Measurements from ENCODE around the gene RSL1D1. TPM values are rescaled to one million over a fixed set of nuclear protein-coding genes. Genes with fewer than 3 reads are reported as not detected.
"Not testable (repeated sequence)": the region's sequence is repeated elsewhere in the genome, so short reads cannot be mapped to it uniquely, and the experiment has no call there.

Gene RSL1D1
- total RNA-seq, 1 donor from 2014 or later, result 345 TPM

DNA sequence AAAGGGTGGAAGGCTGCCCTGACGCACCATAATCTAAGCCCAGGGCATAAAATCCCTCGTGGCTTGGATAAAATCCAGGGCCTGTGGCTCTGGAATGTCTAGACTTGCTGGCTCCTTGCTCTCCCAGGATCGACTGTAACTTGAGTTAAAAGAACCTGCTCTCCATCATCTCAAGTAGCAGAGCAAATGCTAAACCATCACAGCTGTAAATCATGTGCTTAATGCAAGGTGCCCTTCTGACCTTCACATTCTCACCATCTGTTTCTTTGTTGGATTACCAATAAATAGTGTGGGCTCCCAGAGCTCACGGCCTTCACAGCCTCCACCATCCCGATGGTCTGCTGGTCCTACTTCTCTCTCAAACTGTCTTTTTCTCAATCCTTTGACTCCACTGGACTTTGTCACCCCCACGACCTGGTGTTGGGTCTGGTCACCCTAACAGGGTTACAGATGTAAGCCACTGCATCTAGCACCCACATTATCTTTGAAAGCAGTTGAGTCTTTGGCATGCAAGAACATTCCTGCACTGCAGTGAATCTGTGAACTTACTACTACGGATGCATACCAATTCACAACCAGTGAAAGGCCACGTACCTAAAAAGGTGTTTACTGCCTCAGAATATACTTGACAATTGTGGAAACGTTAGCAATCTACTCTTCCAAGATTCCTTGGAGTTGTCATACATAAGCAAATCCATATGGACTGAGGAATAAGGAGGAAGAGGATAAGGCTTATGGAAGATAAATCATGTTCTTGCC lies 15.3 kb downstream of the RSL1D1 start:
- Mint-ChIP-seq H3K27me3 (ENCODE audit: insufficient read depth) (no peaks in the 10 kb centered on the region), H3K4me1 (ENCODE audit: low read depth) (peaks cover 5% of the 10 kb centered on the region), H3K36me3 (ENCODE audit: low read depth) (peaks cover 32% of the 10 kb centered on the region), H3K9me3 (no peaks in the 10 kb centered on the region), H3K4me3 (no peak overlapping the region), H3K27ac (no peak overlapping the region)
- no peak for DNase-seq (ENCODE audit: low spot score)
- intact Hi-C loops (cut with micrococcal nuclease), result no loop called here

DNA sequence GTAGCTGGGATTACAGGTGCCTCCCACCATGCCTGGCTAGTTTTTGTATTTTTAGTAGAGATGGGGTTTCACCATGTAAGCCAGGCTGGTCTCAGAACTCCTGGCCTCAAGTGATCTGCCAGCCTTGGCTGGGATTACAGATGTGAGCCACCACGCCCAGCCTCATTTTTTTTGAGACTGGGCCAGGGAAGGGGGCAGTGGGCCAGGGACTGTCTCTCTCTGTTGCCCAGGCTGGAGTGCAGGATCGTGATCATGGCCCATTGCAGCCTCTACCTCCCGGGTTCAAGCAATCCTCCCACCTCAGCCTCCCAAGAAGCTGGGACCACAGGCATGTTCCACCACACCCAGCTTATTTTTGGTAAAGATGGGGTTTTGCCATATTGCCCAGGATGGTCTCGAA lies 16.0 kb downstream of the RSL1D1 start:
- Mint-ChIP-seq H3K27me3 (ENCODE audit: insufficient read depth) (no peaks in the 10 kb centered on the region), H3K27ac (no peak overlapping the region), H3K9me3 (no peaks in the 10 kb centered on the region), H3K4me1 (ENCODE audit: low read depth) (peaks cover 5% of the 10 kb centered on the region), H3K4me3 (no peak overlapping the region), H3K36me3 (ENCODE audit: low read depth) (peaks cover 29% of the 10 kb centered on the region)
- no peak for DNase-seq (ENCODE audit: low spot score)
- intact Hi-C loops (cut with micrococcal nuclease), result no loop called here

DNA sequence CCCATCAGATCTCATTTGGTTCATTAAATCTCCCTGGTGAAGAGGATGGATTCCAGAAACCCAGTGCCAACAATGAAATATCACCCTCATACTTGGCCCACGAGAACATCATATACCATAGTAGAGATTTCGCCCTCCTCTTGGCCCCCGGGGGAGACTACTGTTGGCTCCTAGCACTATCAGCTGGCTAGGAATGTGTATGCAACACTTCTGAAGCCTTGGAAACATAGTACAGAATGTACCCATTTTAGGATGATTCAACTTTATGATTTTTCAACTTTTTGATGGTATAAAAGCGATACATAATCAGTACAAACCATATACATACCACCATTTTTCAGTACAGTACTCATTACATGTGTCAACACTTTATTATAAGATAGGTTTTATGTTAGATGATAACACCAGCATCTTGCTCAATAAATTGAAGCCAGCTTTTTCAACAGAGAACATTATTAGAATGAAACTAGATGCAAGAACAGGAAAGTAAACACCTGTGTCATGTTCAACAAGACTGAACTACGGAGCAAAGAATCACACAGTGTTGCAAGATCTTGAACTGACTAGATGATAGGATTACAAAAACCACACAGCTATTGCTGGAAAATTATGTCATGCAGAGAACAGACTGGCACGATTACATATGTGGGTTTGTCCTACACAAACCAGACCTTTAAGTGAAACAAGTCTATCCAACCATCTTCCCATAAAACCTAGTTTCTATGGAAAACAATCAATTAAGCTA lies 17.2 kb downstream of the RSL1D1 start:
- intact Hi-C loops (cut with micrococcal nuclease), result no loop called here
- no peak overlapping the region for H3K4me3 Mint-ChIP-seq
- H3K9me3 Mint-ChIP-seq, result no peaks in the 10 kb centered on the region
- no peak for DNase-seq (ENCODE audit: low spot score)
- H3K36me3 Mint-ChIP-seq (ENCODE audit: low read depth), result peaks cover 19% of the 10 kb centered on the region
- H3K27me3 Mint-ChIP-seq (ENCODE audit: insufficient read depth), result no peaks in the 10 kb centered on the region
- no peak overlapping the region for H3K27ac Mint-ChIP-seq
- no peaks in the 10 kb centered on the region for H3K4me1 Mint-ChIP-seq (ENCODE audit: low read depth)

DNA sequence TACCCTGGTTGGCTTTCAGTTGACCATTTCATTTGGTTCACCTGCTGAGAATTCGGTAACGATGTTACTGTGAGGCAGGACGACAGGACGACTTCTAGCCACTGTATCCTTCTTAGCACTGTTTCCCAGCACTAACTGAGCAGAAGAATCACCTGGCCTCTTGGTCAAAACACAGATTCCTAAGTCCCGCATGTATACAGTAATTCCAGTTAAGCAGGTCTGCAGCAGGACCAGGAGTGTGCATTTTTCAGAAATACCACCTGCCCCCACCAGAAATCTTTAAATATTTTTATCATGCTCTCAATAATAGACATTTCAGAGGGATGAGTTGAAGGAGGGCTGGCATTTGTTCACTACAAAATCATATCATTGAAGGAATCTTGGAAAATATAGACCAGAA lies 22.6 kb downstream of the RSL1D1 start:
- H3K27me3 Mint-ChIP-seq (ENCODE audit: insufficient read depth), result peaks cover 3% of the 10 kb centered on the region
- H3K4me3 Mint-ChIP-seq, result no peak overlapping the region
- H3K27ac Mint-ChIP-seq, result no peak overlapping the region
- no peaks in the 10 kb centered on the region for H3K36me3 Mint-ChIP-seq (ENCODE audit: low read depth)
- intact Hi-C loops (cut with micrococcal nuclease), result no loop called here
- no peak for DNase-seq (ENCODE audit: low spot score)
- no peaks in the 10 kb centered on the region for H3K4me1 Mint-ChIP-seq (ENCODE audit: low read depth)
- no peaks in the 10 kb centered on the region for H3K9me3 Mint-ChIP-seq

DNA sequence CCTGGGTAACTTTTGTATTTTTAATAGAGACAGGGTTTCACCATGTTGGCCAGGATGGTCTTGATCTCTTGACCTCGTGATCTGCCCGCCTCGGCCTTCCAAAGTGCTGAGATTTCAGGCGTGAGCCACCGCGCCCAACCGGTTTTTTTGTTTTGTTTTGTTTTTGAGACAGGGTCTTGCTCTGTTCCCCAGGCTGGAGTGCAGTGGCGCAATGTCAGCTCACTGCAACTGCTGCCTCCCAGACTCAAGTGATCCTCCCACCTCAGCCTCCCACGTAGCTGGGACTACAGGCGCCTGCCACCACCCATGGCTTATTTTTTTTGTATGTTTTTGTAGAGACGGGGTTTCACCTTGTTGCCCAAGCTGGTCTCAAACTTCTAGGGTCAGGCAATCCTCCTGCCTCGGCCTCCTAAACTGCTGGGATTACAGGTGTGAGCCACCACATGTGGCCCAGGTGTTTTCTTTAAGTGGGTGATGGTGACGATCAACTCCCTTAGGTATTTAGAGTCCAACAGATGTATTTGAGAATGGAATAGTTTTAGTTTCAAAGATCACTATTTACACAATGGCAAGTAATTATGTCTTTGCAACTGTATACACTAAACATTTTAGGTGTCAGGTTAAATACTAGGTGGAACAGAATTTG lies 25.7 kb downstream of the RSL1D1 start:
- H3K4me1 Mint-ChIP-seq (ENCODE audit: low read depth); DNase-seq (ENCODE audit: low spot score); H3K9me3 Mint-ChIP-seq; H3K4me3 Mint-ChIP-seq; H3K36me3 Mint-ChIP-seq (ENCODE audit: low read depth); intact Hi-C loops (cut with micrococcal nuclease); H3K27ac Mint-ChIP-seq; H3K27me3 Mint-ChIP-seq (ENCODE audit: insufficient read depth): not testable (repeated sequence)

DNA sequence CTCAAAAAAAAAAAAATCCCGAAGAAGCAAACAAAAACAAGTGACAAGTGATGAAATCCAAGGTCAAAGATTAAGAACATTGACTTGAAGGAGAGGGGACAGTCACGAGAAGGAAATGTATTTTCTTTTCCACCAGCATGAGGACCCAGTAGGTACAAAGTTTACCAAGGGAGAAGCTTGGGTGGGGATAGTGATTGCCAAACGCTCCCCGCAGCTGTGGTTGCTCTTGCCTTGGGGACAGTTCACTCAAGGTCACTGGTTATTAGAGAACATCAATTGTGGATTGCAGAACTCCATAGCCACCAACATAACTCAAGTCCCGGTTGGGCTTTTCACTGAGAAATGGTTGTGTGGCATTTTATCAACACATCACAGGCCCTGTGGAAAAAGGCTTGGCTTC lies 27.0 kb downstream of the RSL1D1 start:
- no peaks in the 10 kb centered on the region for H3K36me3 Mint-ChIP-seq (ENCODE audit: low read depth)
- intact Hi-C loops (cut with micrococcal nuclease), result no loop called here
- H3K4me3 Mint-ChIP-seq, result no peak overlapping the region
- no peak overlapping the region for H3K27ac Mint-ChIP-seq
- peaks cover 7% of the 10 kb centered on the region for H3K27me3 Mint-ChIP-seq (ENCODE audit: insufficient read depth)
- no peaks in the 10 kb centered on the region for H3K9me3 Mint-ChIP-seq
- DNase-seq (ENCODE audit: low spot score), result no peak
- no peaks in the 10 kb centered on the region for H3K4me1 Mint-ChIP-seq (ENCODE audit: low read depth)

DNA sequence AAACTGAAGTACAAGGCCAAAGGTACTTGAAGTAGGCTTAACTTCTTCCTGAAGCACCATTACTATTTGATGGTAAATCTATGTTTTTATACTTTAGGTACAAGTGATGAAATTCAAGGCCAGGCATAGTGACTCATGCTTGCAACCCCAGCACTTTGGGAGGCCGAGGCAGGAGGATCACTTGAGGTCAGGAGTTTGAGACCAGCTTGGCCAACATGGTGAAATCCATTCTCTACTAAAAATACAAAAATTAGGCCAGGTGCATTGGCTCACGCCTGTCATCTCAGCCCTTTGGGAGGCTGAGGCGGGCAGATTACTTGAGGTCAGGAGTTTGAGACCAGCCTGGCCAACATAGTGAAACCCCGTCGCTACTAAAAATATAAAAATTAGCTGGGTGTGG lies 27.7 kb downstream of the RSL1D1 start:
- H3K27ac Mint-ChIP-seq; H3K4me3 Mint-ChIP-seq; DNase-seq (ENCODE audit: low spot score); H3K4me1 Mint-ChIP-seq (ENCODE audit: low read depth); H3K9me3 Mint-ChIP-seq; intact Hi-C loops (cut with micrococcal nuclease); H3K36me3 Mint-ChIP-seq (ENCODE audit: low read depth); H3K27me3 Mint-ChIP-seq (ENCODE audit: insufficient read depth): not testable (repeated sequence)

DNA sequence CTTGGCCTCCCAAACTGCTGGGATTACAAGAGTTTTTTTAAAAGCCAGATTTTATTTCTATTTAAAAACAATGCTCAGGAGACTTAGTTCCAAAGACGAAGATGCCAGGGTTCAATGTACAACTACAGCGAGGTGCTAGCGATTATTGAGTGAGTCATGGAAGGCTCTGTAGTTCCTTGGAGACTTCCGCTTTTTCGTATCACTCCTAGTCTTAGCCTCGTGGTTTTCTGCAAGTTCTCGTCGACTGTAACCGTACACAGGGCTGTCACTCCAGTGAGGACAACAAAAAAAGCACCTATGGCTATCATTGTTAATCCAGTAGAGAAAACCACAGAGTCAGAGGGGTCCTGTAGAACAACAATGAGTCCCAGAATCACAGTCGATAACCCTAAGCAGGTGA lies 31.5 kb downstream of the RSL1D1 start:
- Mint-ChIP-seq H3K4me1 (ENCODE audit: low read depth) (no peaks in the 10 kb centered on the region), H3K9me3 (no peaks in the 10 kb centered on the region), H3K27me3 (ENCODE audit: insufficient read depth) (peaks cover 6% of the 10 kb centered on the region), H3K4me3 (no peak overlapping the region), H3K27ac (no peak overlapping the region), H3K36me3 (ENCODE audit: low read depth) (no peaks in the 10 kb centered on the region)
- intact Hi-C loops (cut with micrococcal nuclease), result no loop called here
- no peak for DNase-seq (ENCODE audit: low spot score)

DNA sequence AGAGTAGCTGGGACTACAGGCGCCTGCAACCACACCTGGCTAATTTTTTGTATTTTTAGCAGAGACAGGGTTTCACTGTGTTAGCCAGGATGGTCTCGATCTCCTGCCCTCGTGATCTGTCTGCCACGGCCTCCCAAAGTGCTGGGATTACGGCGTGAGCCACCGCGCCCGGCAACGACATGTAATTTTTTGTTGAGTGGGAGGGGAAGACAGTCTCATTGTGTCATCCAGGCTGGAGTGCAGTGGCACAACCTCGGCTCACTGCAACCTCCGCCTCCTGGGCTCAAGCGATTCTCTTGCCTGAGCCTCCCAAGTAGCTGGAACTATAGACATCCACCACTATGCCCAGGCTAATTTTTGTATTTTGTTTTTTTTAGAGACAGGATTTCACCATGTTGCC lies 32.4 kb downstream of the RSL1D1 start:
- not testable (repeated sequence) for H3K4me3 Mint-ChIP-seq

DNA sequence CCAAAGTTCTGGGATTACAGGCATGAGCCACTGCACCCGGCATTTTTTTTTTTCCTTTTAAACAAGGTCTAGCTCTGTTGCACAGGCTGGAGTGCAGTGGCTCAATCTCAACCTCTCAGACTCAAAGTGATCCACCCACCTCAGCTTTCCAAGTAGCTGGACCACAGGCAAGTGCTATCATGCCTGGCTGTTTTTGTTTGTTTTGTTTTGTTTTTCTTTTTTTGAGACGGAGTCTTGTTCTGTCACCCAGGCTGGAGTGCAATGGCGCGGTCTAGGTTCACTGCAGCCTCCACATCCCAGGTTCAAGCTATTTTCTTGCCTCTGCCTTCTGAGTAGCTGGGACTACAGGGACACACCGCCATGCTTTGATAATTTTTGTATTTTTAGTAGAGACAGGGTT lies 35.2 kb downstream of the RSL1D1 start:
- peaks cover 4% of the 10 kb centered on the region for H3K4me1 Mint-ChIP-seq (ENCODE audit: low read depth)
- intact Hi-C loops (cut with micrococcal nuclease), result no loop called here
- no peak for DNase-seq (ENCODE audit: low spot score)
- H3K27ac Mint-ChIP-seq, result no peak overlapping the region
- no peaks in the 10 kb centered on the region for H3K9me3 Mint-ChIP-seq
- H3K27me3 Mint-ChIP-seq (ENCODE audit: insufficient read depth), result peaks cover 8% of the 10 kb centered on the region
- H3K36me3 Mint-ChIP-seq (ENCODE audit: low read depth), result no peaks in the 10 kb centered on the region
- H3K4me3 Mint-ChIP-seq, result no peak overlapping the region

More for the DNA sequence above, 32.4 kb downstream of the RSL1D1 start:
- DNase-seq (ENCODE audit: low spot score); H3K27ac Mint-ChIP-seq; H3K27me3 Mint-ChIP-seq (ENCODE audit: insufficient read depth); H3K4me1 Mint-ChIP-seq (ENCODE audit: low read depth); H3K36me3 Mint-ChIP-seq (ENCODE audit: low read depth); intact Hi-C loops (cut with micrococcal nuclease); H3K9me3 Mint-ChIP-seq: not testable (repeated sequence)

DNA sequence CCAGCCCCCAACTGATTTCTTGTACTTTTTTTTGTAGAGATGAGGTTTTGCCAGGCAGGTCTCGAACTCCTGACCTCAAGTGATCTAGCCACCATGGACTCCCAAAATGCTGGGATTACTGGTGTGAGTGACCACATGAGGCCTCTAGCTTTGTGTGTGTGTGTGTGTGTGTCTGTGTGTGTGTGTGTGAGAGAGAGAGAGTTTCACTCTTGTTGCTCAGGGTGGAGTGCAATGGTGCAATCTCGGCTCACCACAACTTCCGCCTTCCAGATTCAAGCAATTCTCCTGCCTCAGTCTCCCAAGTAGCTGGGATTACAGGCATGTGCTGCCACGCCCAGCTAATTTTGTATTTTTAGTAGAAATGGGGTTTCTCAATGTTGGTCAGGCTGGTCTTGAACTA lies 36.5 kb downstream of the RSL1D1 start:
- H3K27me3 Mint-ChIP-seq (ENCODE audit: insufficient read depth); H3K36me3 Mint-ChIP-seq (ENCODE audit: low read depth); H3K27ac Mint-ChIP-seq; DNase-seq (ENCODE audit: low spot score); H3K4me3 Mint-ChIP-seq; H3K9me3 Mint-ChIP-seq: not testable (repeated sequence)
- H3K4me1 Mint-ChIP-seq (ENCODE audit: low read depth), result peaks cover 12% of the 10 kb centered on the region
- intact Hi-C loops (cut with micrococcal nuclease), result loop anchor here (5.0 kb wide), 1 partner anchor 407 kb away; no protein-coding TSS in a partner anchor

DNA sequence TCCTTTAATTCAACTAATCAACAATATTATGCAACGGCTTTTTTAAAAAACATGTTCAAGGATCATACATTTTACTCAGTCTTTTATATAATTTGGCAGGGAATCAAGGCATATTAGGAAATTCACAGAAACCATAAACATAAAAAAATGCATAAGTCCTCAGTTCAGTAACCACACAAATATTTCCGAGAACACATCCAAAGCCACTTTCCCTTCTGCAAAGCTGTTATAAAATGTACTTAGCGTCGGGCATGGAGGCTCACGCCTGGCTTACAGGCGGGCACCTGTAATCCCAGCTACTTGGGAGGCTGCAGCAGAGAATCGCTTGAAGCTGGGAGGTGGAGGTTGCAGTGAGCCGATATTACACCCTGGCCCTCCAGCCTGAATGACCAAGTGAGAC lies 44.6 kb downstream of the RSL1D1 start:
- Mint-ChIP-seq H3K27ac (no peak overlapping the region), H3K27me3 (ENCODE audit: insufficient read depth) (no peaks in the 10 kb centered on the region), H3K9me3 (peaks cover 3% of the 10 kb centered on the region), H3K36me3 (ENCODE audit: low read depth) (peaks cover 3% of the 10 kb centered on the region), H3K4me1 (ENCODE audit: low read depth) (peaks cover 12% of the 10 kb centered on the region), H3K4me3 (no peak overlapping the region)
- DNase-seq (ENCODE audit: low spot score), result no peak
- intact Hi-C loops (cut with micrococcal nuclease), result no loop called here

DNA sequence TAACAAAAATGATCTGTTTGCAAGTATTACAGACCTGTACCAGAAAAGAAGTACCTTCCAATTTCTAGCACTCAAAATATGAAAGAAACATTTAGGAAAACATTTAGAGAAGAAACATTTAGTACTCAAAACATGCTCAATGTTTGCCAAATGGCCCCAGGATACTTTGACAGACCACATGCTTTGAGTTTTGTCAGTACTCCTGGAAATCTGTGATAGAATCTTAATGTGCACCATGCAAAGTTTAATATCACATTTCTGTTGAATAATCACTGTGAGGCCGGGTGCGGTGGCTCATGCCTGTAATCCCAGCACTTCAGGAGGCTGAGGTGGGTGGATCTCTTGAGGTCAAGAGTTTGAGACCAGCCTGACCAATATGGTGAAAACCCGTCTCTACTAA lies 45.8 kb downstream of the RSL1D1 start:
- H3K36me3 Mint-ChIP-seq (ENCODE audit: low read depth), result peaks cover 9% of the 10 kb centered on the region
- H3K4me1 Mint-ChIP-seq (ENCODE audit: low read depth), result peaks cover 20% of the 10 kb centered on the region
- no peaks in the 10 kb centered on the region for H3K27me3 Mint-ChIP-seq (ENCODE audit: insufficient read depth)
- peaks cover 3% of the 10 kb centered on the region for H3K9me3 Mint-ChIP-seq
- DNase-seq (ENCODE audit: low spot score), result no peak
- H3K27ac Mint-ChIP-seq, result no peak overlapping the region
- H3K4me3 Mint-ChIP-seq, result no peak overlapping the region
- intact Hi-C loops (cut with micrococcal nuclease), result no loop called here

Data from activated T-helper 1 cell treated with anti-CD3 and anti-CD28 coated beads, Interleukin-12 subunit alpha, Interleukin-12 subunit beta, Interleukin-2, Interleukin-4 antibody, amounts not matched to agents 30 ng/mL and 10 ng/mL and 1 ng/mL, durations not matched to agents 14 hours and 24 hours and 36 hours (primary cell).